ENCODE measurements around the gene VDAC1.

VDAC1 gene

DNA sequence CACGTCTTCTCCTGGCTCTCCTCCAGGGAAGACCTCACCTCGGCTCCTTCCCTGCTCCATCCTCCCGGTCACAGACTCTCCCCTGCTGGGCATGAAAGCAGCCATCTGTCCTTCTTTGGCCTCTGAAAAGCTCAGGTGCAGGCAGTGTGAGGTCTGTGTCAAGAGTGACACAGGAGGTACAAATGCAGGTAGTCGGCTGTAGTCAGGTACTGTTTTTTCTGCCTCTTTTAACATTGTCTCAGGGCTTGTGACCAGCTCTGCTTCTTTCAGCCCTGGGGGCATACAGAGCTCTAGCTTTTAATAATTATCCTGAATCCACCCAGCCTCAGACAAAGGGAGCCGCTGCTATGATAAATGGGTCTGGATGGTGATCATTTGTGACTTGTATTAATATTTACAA is 82.8 kb downstream of the VDAC1 start:
- no peak for DNase-seq

Measured in NCI-H187 (cell line).